T1000 (cell line): ENCODE results near the gene ZNF792.
"Not testable (repeated sequence)": the region's sequence is repeated elsewhere in the genome, so short reads cannot be mapped to it uniquely, and the experiment has no call there.

ENCODE experiments used
- DNase-seq: peaks from one replicate; lab custom pipeline; 2025; ENCODE audit warnings: mixed read lengths; lab: John Stamatoyannopoulos, UW

The ZNF792 gene

GRCh38 chr19:34998777-34999497 lies 34.9 kb upstream of the ZNF792 start:
- DNase-seq, result no peak

DNA sequence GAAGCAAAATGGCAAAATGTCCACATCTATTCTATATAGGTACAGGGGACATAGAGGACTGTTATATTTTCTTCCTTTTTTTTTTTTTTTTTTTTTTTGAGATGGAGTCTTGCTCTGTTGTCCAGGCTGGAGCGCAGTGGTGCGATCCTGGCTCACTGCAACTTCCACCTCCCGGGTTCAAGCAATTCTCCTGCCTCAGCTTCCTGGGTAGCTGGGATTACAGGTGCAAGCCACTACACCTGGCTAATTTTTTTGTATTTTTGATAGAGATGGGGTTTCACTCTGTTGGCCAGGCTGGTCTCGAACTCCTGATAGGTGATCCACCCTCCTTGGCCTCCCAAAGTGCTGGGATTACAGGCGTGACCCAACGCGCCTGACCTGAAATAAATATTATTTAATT lies 34.2 kb upstream of the ZNF792 start:
- DNase-seq, result not testable (repeated sequence)

DNA sequence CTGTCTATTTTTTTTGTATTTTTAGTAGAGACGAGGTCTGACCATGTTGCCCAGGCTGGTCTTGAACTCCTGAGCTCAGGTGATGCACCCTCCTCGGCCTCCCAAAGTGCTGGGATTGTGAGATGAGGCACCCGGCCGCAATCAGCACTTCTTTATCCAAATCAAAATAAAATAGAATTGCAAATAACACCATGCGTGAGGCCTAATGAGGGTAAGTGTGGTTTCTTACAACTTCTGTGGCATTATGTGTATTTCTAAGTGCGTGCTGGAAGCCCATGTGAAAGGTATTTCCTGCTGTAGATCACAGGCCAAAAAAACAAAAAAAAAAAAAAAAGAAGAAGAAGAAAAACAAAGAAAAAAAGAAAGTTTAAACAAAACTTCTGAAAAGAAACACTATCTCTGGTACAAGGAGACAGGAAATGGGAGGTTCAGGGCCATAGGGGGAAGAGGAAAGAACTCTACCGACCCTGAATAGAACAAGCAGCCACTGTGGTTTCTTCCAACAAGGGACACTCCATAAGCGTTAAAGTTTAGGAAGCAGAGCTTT lies 33.1 kb upstream of the ZNF792 start:
- DNase-seq, result no peak

DNA sequence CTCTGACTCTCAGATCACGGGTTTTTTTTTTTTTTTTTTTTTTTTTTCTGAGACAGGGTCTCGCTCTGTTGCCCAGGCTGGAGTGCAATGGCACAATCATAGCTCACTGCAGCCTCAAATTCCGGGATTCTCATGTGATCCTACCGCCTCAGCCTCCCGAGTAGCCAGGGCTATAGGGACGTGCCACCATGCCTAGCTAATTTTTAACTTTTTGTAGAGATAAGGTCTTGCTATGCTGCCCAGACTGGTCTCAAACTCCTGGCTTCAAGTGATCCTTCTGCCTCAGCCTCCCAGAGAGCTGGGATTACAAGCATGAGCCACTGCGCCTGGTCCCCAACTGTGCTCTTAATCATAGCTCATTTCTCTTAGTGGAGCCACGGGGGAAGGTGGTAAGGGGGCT lies 31.5 kb upstream of the ZNF792 start:
- no peak for DNase-seq

DNA sequence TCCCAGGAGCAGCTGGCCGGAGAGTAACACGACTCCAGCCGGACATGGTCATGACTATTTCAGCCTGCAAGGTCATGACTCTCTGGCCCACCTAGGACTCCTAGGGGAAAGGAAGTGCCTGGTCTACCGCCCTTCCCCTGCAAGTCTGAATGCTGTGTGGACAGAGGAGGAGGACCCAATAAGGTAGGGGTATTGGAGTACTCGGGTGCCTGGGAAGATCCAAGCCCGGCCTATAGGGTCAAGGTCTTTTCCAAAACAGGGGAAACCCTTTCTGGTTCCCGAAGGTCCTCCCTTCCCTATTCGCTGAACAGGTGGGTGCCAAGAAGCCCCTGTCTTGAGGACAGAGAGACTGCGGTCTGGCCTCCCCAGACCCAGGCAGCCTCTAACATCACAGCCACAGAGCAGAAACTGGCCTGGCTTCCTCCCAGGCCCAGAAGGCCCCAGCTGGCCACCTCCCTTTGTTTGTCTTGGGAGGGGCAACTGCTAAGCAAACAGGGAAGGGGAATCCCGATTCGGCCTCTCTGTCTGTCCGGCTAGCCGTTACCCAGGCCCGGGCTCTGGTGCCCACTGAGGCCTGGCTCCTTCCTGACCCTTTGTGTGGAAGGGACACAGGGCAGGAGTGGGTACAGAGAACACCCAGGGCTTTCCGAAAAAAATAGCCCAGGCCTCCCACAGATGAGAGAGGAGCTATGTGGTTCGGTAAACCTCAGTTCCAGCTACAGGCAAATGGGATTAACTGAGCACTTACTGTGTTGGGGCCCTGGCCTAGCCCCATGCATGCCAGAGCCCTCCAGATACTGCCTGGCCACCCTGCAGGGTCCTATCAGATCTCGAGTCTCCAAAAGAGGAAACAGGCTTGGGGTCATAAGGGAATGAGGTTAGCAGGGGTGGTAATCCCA lies 30.9 kb upstream of the ZNF792 start:
- no peak for DNase-seq

GRCh38 chr19:34994286-34994642 lies 30.2 kb upstream of the ZNF792 start:
- no peak for DNase-seq

- not testable (repeated sequence) for DNase-seq
Measured at GRCh38 chr19:34992582-34992981, 28.6 kb upstream of the ZNF792 start.

- DNase-seq, result no peak
Measured at GRCh38 chr19:34991542-34992333, 27.7 kb upstream of the ZNF792 start.

- DNase-seq, result no peak
Measured at GRCh38 chr19:34990578-34991192, 26.7 kb upstream of the ZNF792 start.

DNA sequence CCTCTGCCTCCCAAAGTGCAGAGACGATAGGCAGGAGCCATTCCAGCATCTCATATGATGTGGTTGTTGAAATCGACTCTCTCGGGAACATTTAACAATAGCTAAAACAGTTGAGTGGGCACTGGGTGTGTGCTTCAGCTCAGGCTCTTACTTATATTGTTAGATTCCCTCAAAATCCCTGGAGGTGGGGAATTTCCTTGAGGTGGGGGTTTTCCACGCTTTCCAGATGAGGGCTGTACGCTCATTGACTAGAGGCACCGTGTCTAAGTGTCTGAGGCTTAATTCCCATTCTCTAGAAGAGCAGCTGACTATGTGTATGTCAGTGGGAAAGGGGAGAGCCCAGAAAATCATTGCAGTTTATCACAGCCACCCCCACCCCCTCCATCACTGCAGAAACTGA lies 25.3 kb upstream of the ZNF792 start:
- DNase-seq, result no peak

DNA sequence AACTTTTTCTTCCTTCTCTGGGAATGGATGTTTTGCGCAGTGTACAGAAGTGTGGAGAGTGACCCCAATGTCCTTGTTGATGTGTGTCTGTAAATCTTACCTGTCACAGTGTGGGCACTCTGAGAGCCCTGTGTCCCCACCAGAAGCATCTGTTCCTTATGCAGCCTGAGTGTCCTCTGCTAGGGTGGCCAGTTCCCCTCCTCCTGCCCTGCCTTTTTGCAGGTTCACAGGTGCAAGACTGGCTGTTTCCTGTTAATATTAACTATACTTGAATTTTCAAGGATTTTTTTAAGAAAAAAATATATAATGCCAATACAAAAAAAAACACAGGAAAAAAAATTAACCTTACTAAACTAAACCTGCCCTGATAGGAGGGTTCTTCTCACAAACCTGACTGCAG lies 24.1 kb upstream of the ZNF792 start:
- no peak for DNase-seq

DNA sequence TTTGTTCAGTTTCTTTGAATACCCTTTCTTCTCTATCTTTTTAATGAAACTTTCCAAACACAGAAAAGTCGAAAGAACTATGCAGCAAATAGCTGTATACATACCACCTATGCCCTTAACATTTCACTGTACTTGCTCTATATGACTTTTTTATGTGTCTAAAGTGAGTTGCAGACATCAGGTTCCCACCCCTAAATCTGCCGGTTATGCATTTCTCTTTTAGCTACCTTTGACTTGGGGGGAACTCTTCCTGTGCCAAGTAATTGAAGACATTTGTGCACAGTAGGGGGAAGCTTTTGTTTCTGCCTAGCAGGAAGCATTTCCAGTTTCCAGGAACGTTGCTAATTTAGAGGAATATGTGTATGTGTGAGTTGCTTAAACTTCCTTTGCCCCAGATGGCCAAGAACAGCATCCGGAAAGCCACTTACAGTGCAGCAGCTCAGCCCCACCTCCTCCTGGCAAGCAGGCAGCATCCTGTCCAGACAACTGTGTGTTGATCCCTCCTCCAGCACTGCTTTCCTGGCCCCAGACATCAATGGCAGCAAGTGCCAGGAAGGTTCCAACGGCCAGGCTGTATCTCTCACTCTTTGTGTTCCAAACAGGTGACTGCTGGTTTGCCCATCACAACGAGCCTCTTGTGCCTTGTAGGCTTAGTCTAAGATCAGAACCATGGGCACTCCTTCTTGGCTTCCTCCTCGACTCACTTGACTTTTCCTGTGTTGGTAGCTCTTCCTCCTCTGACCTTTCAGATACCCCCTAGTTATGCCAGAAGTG lies 21.4 kb upstream of the ZNF792 start:
- DNase-seq, result no peak

DNA sequence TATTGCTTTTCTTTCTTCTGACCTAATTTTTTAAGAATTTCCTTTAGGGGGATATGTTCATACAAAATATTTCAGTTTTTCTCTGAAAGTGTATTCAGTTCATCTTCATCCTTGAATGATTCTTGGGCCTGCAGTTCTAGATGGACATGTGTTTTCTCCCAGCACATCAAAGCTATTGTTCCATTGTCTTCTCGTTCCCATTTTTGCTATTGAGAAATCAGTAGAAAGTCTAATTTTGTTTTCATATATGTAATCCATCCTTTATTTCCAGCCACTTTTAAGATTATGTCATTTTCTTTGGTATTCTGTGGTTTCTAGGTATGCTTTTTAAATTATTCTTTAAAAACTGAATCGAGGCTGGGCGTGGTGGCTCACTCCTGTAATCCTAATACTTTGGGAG lies 20.3 kb upstream of the ZNF792 start:
- DNase-seq, result no peak

GRCh38 chr19:34983786-34984185 lies 19.8 kb upstream of the ZNF792 start:
- DNase-seq, result no peak

- DNase-seq, result no peak
Measured at GRCh38 chr19:34982275-34982674, 18.2 kb upstream of the ZNF792 start.

GRCh38 chr19:34979819-34980640 lies 16.0 kb upstream of the ZNF792 start:
- no peak for DNase-seq

DNA sequence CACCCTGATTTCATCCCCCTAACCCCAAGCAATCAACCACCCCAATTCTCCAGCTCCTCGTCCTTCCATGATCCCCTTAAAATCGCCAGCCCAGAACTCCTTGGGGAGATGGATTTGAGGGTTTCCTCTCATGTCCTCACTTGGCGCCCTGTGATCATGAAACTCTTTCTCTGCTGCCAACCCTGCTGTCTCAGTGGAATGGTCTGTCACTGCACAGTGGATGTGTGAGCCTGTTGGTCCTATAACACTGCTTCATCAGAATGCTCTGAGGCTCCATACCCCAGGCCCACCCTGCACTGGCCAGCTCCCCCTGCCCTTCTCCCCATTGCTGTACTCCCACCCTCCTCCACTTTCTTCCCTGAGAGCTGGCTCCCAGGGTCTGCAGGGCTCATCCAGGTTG lies 12.6 kb upstream of the ZNF792 start:
- no peak for DNase-seq

DNA sequence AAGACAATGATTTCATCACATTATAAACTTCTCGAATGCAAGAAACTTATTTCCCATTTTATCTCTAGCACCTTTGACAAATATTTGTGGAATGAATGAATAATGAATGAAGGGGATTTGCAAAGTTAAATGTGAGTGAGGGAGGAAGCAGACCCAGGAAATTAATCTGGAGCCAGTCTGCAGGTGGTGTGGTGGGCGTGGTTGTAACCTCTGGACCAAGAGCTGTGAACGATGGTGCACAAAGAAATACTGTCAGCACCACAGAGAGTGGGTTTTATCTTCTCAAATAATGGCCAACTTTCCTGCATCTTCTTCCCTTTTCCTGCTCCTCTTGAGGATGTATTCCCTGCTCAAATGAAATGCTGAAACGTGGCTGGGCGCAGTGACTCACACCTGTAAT lies 11.0 kb upstream of the ZNF792 start:
- DNase-seq, result no peak

- DNase-seq, result no peak
Measured at GRCh38 chr19:34974646-34975045, 10.6 kb upstream of the ZNF792 start.

- DNase-seq, result no peak
Measured at GRCh38 chr19:34972163-34972705, 8.2 kb upstream of the ZNF792 start.
